HepG2 (cell line): Measurements from ENCODE around the gene HEATR1. TPM values are rescaled to one million over a fixed set of nuclear protein-coding genes. Genes with fewer than 3 reads are reported as not detected.

Source experiments
- IRF9 ChIP-seq: sonication (generic); formaldehyde crosslinking; IDR thresholded peaks from 2 replicates; pipeline ENCODE4 v1.8.0; 2022; ENCODE audit warnings: missing genetic modification reagents, mild to moderate bottlenecking, borderline replicate concordance
- NFE2L1 ChIP-seq: sonication (generic); formaldehyde crosslinking; IDR thresholded peaks from 2 replicates; pipeline ENCODE4 v1.4.0; 2020; ENCODE audit warnings: missing genetic modification reagents, mild to moderate bottlenecking, borderline replicate concordance
- ZNF251 ChIP-seq: sonication (generic); formaldehyde crosslinking; IDR thresholded peaks from 2 replicates; pipeline ENCODE4 v1.9.0; 2021; ENCODE audit warnings: mild to moderate bottlenecking, missing genetic modification reagents
- ZNF407 ChIP-seq: sonication (generic); formaldehyde crosslinking; IDR thresholded peaks from one replicate; pipeline ENCODE4 v1.5.1; 2020; ENCODE audit warnings: mild to moderate bottlenecking, missing genetic modification reagents; ENCODE audit errors: not compliant biosample characterization
- ZNF446 ChIP-seq: sonication (generic); formaldehyde crosslinking; IDR thresholded peaks from 2 replicates; pipeline ENCODE4 v1.5.0; 2020; ENCODE audit warnings: mild to moderate bottlenecking, missing genetic modification reagents
- ZNF609 ChIP-seq: sonication (generic); formaldehyde crosslinking; IDR thresholded peaks from 2 replicates; pipeline ENCODE4 v1.4.0; 2020; ENCODE audit warnings: mild to moderate bottlenecking, missing genetic modification reagents, borderline replicate concordance
- polyA plus RNA-seq, 8 experiments: library from polyadenylated mRNA; depleted of rRNA in 3 of 8; stranded (reverse) in 7 of 8; unstranded in 1 of 8; fragments of >200 nt; fragmentation: Illumina TruSeq in 4 of 8; extraction: Trizol in 4 of 8; gene quantifications; 2 replicates each; pipeline versions ENCODE4 v1.2.1 to v1.2.3, GENCODE V29; 2011 to 2016; ENCODE audit warnings: low read depth in 4 of 8, missing spikeins in 1 of 8, mixed read lengths in 1 of 8; ENCODE audit not compliant: insufficient read depth in 1 of 8
- total RNA-seq, 5 experiments: library from RNA; depleted of rRNA; stranded (reverse); fragments of >200 nt; fragmentation: Illumina TruSeq; extraction: Trizol; gene quantifications; 2 replicates each; pipeline ENCODE4 v1.2.3, GENCODE V29; 2016; ENCODE audit warnings: low read depth in 1 of 5

Gene HEATR1
- total and polyA plus RNA-seq, 2 of the 13 experiments (the other 11 are each of a cell fraction or from before 2014, with no cell fraction given), result 10.2 to 45.8 TPM

GRCh38 chr1:236522937-236523703 lies 81.2 kb downstream of the HEATR1 start (continued):
- TF ChIP-seq ZNF407, result no peak
- TF ChIP-seq ZNF446 (CRISPR knock-in tag), result no peak
- no peak for TF ChIP-seq NFE2L1 (CRISPR knock-in tag)
- peak; percentile 56; the same call in 1 of the 2 replicates for TF ChIP-seq ZNF609 (CRISPR knock-in tag)
- no peak for TF ChIP-seq ZNF251 (CRISPR knock-in tag)
- peak; percentile 11; the same call in 1 of the 2 replicates for TF ChIP-seq IRF9 (CRISPR knock-in tag)
